GM18505 (cell line): ENCODE measurements around the gene STAC2.

Source experiments
- ATAC-seq: cut with Tn5 transposase; IDR thresholded peaks from one replicate; pipeline ENCODE4 v1.9.1; 2021; ENCODE audit not compliant: unreplicated experiment
- POLR2A ChIP-seq: IDR thresholded peaks from 4 replicates; pipeline ENCODE4 v1.6.1; 2011; ENCODE audit warnings: borderline replicate concordance; ENCODE audit not compliant: insufficient read depth, insufficient read length; ENCODE audit errors: extremely low read depth

The STAC2 gene

GRCh38 chr17:39240631-39241030 lies 14.9 kb upstream of the STAC2 start:
- no peak for ATAC-seq
- TF ChIP-seq POLR2A, result no peak

DNA sequence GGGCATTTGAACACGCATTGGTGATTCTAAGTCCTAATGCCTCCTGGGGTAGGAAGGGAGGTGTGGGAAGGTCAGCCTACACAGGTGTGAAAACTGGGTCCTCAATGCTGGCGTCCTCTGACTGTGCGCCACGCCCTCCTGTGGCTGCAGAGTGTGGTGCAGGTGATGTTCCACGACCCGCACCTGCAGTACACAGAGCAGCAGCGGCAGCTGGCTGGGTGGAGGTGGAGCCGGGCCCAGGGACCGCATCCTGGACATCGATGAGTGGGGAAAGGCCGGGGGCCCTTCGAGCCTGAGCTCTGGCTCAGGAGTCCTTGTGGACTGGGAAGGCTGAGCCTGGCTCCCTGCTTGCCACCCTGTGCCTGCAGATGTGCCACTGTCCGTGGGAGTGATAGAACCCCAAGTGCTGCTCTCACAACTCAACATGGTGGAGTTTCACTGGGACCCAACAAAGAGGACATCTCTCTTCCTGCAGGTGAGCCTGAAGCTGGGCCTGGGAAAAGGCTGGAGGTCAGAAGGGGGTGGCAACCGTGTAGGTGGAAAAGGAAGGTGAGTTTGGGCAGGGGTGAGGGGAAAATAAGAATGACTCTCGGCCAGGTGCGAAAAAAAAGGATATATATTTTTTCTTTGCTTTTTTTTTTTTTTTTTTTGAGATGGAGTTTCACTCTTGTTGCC lies 14.0 kb upstream of the STAC2 start:
- ATAC-seq, result no peak
- no peak for TF ChIP-seq POLR2A

DNA sequence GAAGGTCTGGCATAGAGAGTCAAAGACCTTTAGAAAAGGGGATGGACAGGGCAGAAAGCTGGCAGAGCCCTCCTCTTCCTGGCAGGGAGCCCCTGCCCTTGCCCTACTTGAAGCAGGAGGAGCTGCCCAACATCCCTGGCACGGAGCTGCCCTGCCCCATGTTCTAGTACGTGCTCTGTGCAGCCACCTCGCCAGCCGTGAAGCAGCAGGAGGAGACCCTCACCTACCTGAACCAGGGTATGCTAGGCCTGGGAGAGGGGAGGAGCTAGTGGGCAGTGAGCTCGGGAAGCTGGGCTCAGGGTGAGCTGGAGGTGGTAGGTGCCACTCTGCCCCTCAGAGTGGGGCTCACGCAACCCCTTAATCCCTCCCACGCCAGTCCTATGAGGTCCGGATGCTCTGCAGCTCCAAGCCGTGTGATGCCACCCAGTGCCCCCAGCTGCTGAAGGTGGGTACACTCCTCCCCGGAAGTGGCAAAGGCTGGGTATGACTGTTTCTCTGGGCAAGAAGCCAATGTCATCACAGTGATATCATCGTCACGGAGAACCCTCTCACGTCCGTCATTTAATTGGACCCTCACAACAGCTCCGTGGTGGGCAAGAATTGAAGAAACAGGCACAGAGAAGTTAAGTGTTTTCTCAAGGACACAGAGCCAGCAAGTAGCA lies 12.7 kb upstream of the STAC2 start:
- TF ChIP-seq POLR2A, result no peak

GRCh38 chr17:39237586-39237985 lies 11.8 kb upstream of the STAC2 start:
- ATAC-seq, result no peak
- TF ChIP-seq POLR2A, result no peak

More for the DNA sequence above, 12.7 kb upstream of the STAC2 start:
- ATAC-seq, result no peak

DNA sequence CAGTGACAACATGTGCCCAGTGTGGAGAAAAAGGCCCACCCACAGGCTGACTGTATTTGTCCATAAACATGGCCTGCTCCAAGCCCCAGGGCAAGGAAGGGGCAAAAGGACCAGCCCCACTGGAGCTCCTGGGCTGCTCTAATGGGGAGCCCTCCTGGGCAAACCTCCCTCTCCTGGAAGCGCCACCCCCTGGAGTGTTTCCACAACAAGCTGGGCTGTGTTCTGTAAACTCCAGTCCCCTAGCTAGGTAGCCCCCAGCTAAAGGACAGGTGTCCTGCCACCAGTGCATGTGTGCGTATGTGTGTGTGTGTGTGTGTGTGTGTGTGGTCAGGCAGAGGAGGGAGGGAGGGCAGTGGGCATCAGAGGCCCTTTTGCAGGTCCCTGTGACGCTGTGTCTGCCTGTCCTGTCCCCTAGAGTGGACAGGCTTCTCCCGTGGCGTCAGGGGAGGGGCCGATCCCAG lies 11.3 kb upstream of the STAC2 start:
- TF ChIP-seq POLR2A, result no peak
- no peak for ATAC-seq

GRCh38 chr17:39236450-39236927 lies 10.7 kb upstream of the STAC2 start:
- TF ChIP-seq POLR2A, result no peak
- no peak for ATAC-seq

DNA sequence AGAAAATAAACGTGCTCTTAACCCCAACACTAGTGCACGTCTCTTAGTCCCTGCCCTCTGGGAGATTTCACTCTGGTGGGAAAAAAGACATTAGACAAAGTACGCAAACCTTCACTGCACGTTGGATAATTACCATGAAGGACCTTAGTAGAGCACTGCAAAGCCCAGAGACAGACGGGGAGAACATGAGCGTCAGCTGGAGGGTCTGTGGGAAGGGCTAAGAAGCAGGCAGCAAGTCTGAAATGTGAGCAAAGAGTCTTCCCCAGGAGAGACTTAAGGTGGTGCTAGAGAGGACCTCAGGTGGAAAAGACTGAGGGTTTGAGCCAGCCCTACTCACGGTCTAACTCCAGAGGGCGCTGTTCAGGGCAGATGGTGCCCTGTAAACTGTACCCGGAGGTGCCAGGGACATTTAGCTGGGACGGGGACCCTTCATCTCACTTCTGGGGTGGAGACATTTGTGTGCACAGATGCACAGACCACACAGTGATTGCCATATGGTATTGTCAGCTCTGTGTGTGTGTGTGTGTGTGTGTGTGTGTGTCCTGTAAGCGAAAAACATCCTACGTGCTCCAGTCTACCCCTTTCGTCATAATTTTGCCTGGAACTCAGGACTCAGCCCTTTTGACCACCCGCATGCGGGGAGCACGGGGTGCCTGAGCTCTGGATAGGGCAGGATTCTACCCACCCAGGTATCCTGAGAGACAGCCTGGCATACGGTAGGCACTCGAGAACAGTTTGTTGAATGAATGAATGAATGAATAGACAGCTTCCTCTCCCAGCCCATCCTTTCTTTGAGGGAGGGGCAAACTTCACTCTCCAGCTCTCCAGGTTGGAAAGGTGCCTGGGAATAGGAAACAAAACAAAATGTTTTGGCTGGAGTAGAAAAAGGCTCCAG lies 10.1 kb upstream of the STAC2 start:
- TF ChIP-seq POLR2A, result no peak
- no peak for ATAC-seq

DNA sequence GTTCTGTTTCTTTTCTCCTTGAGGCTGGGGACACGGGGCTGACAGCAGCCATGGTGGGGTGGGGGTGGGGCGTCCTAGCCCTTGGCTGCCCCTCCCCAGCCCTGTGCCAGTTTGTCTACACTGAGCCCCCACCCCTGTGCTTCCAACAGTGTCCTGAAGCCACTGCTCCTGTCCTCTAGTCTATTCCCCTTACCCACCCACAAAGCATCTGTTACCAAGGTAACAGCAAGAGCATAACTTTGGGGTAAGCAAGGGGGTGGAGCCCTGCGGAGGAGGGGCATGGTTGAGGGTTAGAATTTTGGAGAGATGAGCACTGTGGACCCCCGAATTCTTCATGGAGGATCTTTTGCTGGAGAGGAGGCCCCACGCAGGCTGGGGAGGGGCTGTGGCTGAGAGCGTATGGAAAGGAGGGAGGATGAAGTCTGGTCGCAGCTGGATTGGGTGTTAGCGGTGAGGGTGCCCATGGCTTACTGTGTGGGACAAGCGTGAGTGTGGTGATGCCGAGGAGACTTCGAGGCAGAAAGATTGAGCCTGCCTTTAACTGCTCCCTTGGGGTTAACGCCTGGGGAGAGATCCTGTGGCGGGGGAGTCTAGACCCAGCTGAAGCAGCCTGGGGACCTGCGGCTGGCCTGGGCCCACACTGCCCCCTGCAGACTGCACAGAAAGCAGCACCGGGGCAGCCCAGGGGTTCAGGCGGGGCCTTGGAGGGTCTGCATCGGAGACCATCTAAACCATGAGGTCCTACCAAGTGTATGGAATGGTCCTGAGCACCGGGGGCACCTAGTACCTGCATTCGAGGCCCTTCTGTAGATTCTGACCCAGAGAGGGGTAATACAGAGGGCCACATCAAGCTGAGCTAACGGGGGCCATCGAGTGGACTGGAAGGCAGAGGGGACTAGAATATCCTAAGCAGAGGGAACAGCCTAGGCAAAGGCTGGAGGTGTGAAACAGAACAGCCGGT lies 6.1 kb upstream of the STAC2 start:
- no peak for TF ChIP-seq POLR2A
- no peak for ATAC-seq

- no peak for ATAC-seq
- no peak for TF ChIP-seq POLR2A
Observed at GRCh38 chr17:39231091-39231561, 5.4 kb upstream of the STAC2 start.

GRCh38 chr17:39230361-39230760 lies 4.6 kb upstream of the STAC2 start:
- no peak for TF ChIP-seq POLR2A
- no peak for ATAC-seq

GRCh38 chr17:39229274-39229913 lies 3.6 kb upstream of the STAC2 start:
- TF ChIP-seq POLR2A, result no peak
- ATAC-seq, result no peak
